ENCODE results near the gene CRYGD.
"Not testable (repeated sequence)": the region's sequence is repeated elsewhere in the genome, so short reads cannot be mapped to it uniquely, and the experiment has no call there.

Gene CRYGD

DNA sequence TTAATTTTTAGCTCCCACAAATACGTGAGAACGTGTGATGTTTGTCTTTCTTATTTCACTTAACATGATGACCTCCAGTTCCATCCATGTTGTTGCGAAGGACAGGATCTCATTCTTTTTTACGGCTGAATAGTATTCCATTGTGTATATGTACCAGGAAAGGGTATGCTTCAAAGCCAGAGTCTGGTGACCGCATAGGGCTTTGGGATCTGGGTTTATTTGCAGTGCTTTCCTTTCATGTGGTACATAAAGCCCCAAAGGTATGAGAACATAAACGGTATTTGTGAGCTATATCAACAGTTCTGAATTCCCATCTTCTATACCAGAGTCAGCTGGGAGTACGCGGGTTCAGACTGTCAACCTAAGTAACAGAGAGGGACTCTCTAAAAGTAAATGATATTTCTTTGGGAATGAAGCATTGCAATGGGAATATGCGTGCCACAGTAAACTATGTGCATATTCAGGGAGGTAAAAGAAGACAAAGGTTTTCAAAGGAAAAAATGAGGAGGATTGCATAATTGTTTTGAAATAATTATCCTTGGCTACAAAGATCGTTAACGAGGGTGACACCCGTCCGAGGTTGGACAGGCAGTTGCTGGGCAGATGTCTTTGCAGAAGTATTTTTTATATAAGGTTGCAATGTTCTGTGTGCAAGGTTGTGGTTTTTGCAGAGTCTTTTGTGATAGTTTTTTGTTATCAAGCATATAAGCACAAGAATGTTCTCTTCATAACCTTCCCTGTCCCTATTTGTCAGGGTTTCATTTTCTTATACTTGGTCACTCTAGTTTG, 24.4 kb downstream of the CRYGD start:
- ChIA-PET CTCF (interaction anchor here (1.2 kb wide), 1 partner anchor 141 kb away, joined by 5 read pairs; no protein-coding TSS in a partner anchor), POLR2A (ENCODE audit: low non-redundant PET) (no interaction called here)
- no peak for TF ChIP-seq CTCF (conservative IDR thresholded peaks at IDR 0.05; ENCODE audit: low read depth)
- no peak overlapping the region for H3K27ac ChIP-seq
- no peak for DNase-seq (ENCODE audit: low spot score)

GRCh38 chr2:208098701-208099100, 25.6 kb downstream of the CRYGD start:
- DNase-seq (ENCODE audit: low spot score); H3K27ac ChIP-seq; POLR2A ChIA-PET (ENCODE audit: low non-redundant PET): not testable (repeated sequence)
- CTCF ChIA-PET, result interaction anchor here (0.6 kb wide), 1 partner anchor 26 kb away, joined by 3 read pairs; the partner anchor contains the start of gene CRYGD

GRCh38 chr2:208098267-208098666, 26.1 kb downstream of the CRYGD start:
- CTCF ChIA-PET, result no interaction called here
- POLR2A ChIA-PET (ENCODE audit: low non-redundant PET), result no interaction called here

DNA sequence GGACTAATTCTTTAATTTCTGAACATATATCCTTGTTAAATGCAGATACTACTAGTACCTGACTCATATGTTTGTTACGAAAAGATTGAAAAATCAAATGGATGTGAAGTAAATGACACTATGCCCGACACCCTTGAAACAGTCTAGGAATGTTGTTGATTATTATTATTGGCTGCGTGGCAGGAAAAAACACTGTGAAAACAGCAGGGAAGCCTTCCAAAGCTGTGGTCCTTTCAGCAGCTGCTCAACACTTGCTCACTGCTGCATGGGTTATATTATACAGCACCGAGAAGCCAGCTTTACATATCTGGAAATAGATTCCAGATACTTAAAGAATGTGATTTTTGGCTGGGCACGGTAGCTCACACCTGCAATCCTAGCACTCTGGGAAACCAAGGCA, 26.5 kb downstream of the CRYGD start:
- CTCF ChIA-PET, result interaction anchor here (0.7 kb wide), 1 partner anchor 67 kb away, joined by 3 read pairs; no protein-coding TSS in a partner anchor
- POLR2A ChIA-PET (ENCODE audit: low non-redundant PET), result no interaction called here
- H3K27ac ChIP-seq, result no peak overlapping the region

More at GRCh38 chr2:208098267-208098666, 26.1 kb downstream of the CRYGD start:
- no peak overlapping the region for H3K27ac ChIP-seq
- DNase-seq (ENCODE audit: low spot score), result no peak
- no peak for TF ChIP-seq CTCF (conservative IDR thresholded peaks at IDR 0.05; ENCODE audit: low read depth)

DNA sequence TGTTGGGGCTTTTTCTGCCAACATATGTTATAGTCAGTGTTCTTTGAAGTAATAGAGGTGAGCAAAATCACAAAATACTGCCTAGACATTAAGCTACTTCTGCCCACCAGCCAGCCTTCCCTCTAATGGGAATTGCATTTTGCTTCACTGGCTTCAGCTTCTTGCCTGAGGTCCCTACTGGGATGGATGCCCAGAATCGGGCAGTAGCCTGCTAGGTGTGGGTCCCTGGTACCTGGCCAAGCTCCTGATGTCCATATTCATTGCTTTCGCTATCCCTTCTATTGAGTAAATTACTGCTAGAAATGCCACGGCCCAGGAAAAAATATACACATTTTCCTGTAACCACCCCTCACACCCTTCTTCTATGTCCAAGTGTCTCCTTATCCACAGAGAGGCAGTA, 27.0 kb downstream of the CRYGD start:
- ChIA-PET CTCF (interaction anchor here (0.7 kb wide), 1 partner anchor 68 kb away, joined by 3 read pairs; no protein-coding TSS in a partner anchor), POLR2A (ENCODE audit: low non-redundant PET) (no interaction called here)
- TF ChIP-seq CTCF (conservative IDR thresholded peaks at IDR 0.05; ENCODE audit: low read depth), result no peak
- no peak for DNase-seq (ENCODE audit: low spot score)
- no peak overlapping the region for H3K27ac ChIP-seq

More for the DNA sequence above, 26.5 kb downstream of the CRYGD start:
- TF ChIP-seq CTCF (conservative IDR thresholded peaks at IDR 0.05; ENCODE audit: low read depth), result no peak
- no peak for DNase-seq (ENCODE audit: low spot score)

DNA sequence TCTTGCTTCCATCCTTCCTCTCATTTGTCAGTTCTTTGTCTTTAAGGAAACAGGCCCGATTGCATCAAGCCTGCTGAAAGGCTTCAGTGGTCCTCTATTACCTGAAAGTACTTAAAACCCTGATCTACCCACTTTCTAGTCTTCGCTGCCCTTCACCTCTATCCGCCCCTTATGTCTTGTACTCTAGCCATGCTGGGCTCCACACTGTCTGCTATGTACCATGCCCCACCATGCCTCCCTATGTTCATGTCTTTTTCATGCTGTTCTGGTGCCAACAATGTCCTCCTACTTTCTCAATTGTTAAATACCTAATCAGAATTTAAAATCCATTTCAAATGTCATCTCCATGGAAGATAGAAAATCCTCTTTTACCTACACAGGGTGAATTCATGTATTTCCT, 28.2 kb downstream of the CRYGD start:
- ChIA-PET CTCF (no interaction called here), POLR2A (ENCODE audit: low non-redundant PET) (no interaction called here)
- no peak for TF ChIP-seq CTCF (conservative IDR thresholded peaks at IDR 0.05; ENCODE audit: low read depth)
- no peak for DNase-seq (ENCODE audit: low spot score)
- H3K27ac ChIP-seq, result no peak overlapping the region

DNA sequence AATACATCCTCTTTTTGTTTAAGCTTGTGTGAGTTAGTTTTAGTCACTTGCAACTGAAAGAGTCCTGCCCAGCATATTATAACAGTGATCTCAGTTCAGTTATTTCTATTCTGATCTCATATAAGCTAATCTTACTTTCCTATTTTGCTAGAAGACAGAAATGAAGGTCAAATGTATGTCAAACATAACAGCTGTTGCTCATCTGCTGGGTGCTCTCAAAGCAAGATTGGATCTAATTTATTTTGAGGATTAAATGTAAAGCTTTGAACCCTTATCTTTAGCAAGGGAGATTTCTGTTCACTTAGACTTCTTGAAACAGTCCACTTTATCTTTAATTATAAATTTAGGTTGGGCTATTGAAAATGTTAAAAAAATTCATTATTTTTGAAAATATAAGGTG, 31.2 kb downstream of the CRYGD start:
- ChIA-PET POLR2A (ENCODE audit: low non-redundant PET) (no interaction called here), CTCF (interaction anchor here (0.6 kb wide), 1 partner anchor 131 kb away, joined by 6 read pairs; no protein-coding TSS in a partner anchor)
- no peak for TF ChIP-seq CTCF (conservative IDR thresholded peaks at IDR 0.05; ENCODE audit: low read depth)
- H3K27ac ChIP-seq, result no peak overlapping the region
- DNase-seq (ENCODE audit: low spot score), result no peak
